Naive thymus-derived CD8-positive, alpha-beta T cell (primary cell): Measurements from ENCODE around the gene NFASC. TPM values are rescaled to one million over a fixed set of nuclear protein-coding genes. Genes with fewer than 3 reads are reported as not detected.

Experiments
- ATAC-seq, 2 donors: fragments of 150-1000 bp; cut with Tn5 transposase in 1 of 2; sonication (Bioruptor Pico), chemical (Tn5 transposase) in 1 of 2; 1 replicate in 1 of 2; 2 replicates in 1 of 2; pipeline ENCODE4 v1.10.0; 2021; ENCODE audit warnings: mild to moderate bottlenecking in 2 of 2, moderate library complexity in 2 of 2
- POLR2A ChIA-PET: fragments of 350-600 bp; sonication (Branson Sonifier 250); formaldehyde crosslinking; loops from one replicate; lab custom pipeline; 2021; ENCODE audit warnings: antibody characterized with exemption; lab: Charles Lee
- DNase-seq, 10 donors: peaks; one replicate each; pipeline versions ENCODE4 v3.0.0 to v3.0.0-alpha.2; 2020 to 2022
- H3K27ac Mint-ChIP-seq, 10 donors: one replicate each; pipeline ENCODE4 v1.8.0; 2020 to 2022; ENCODE audit warnings: mild to moderate bottlenecking in 10 of 10, mixed read lengths in 10 of 10, moderate library complexity in 4 of 10, inconsistent platforms in 1 of 10
- H3K27me3 Mint-ChIP-seq, 5 donors: one replicate each; pipeline ENCODE4 v1.8.0; 2021 to 2022; ENCODE audit warnings: mixed read lengths in 5 of 5
- H3K36me3 Mint-ChIP-seq, 3 donors: one replicate each; pipeline ENCODE4 v1.8.0; 2020 to 2022; ENCODE audit warnings: mixed read lengths in 3 of 3, mild to moderate bottlenecking in 2 of 3, inconsistent platforms in 1 of 3
- H3K4me1 Mint-ChIP-seq, 4 donors: one replicate each; pipeline ENCODE4 v1.8.0; 2021 to 2022; ENCODE audit warnings: mixed read lengths in 4 of 4
- H3K4me3 Mint-ChIP-seq, 10 donors: one replicate each; pipeline ENCODE4 v1.8.0; 2020 to 2022; ENCODE audit warnings: mild to moderate bottlenecking in 10 of 10, mixed read lengths in 10 of 10, moderate library complexity in 6 of 10, inconsistent platforms in 1 of 10
- H3K9me3 Mint-ChIP-seq, 9 donors: one replicate each; pipeline ENCODE4 v1.8.0; 2020 to 2022; ENCODE audit warnings: mixed read lengths in 9 of 9, mild to moderate bottlenecking in 3 of 9, inconsistent platforms in 1 of 9, moderate library complexity in 1 of 9
- polyA plus RNA-seq, 3 donors: library from polyadenylated mRNA; unstranded; fragments of 300-500 nt; fragmentation: Illumina TruSeq; gene quantifications; one replicate each; pipeline ENCODE4 v1.2.3, GENCODE V29; 2021
- total RNA-seq, 8 experiments: library from RNA in 2 of 8; stranded (reverse) in 2 of 8; gene quantifications; one replicate each; pipeline ENCODE4 v1.2.3 and lab custom pipeline; 2021 to 2026

NFASC gene
- total and polyA plus RNA-seq, 5 experiments from 2014 or later = not detected

- H3K4me1 Mint-ChIP-seq = peaks cover 0 to 3% (median 0%) of the 10 kb centered on the region in 4 donors
- ATAC-seq (no peak), DNase-seq (no peak)
- H3K27ac Mint-ChIP-seq = no peak overlapping the region
- no peaks in the 10 kb centered on the region for H3K36me3 Mint-ChIP-seq
- H3K4me3 Mint-ChIP-seq = no peak overlapping the region
- H3K27me3 Mint-ChIP-seq = peaks cover 15 to 68% (median 41%) of the 10 kb centered on the region in 5 donors
- POLR2A ChIA-PET = no interaction called here
- peaks cover 0 to 3% (median 0%) of the 10 kb centered on the region in 9 donors for H3K9me3 Mint-ChIP-seq
Measured at GRCh38 chr1:205041001-205041715, 170.5 kb downstream of the NFASC start.

DNA sequence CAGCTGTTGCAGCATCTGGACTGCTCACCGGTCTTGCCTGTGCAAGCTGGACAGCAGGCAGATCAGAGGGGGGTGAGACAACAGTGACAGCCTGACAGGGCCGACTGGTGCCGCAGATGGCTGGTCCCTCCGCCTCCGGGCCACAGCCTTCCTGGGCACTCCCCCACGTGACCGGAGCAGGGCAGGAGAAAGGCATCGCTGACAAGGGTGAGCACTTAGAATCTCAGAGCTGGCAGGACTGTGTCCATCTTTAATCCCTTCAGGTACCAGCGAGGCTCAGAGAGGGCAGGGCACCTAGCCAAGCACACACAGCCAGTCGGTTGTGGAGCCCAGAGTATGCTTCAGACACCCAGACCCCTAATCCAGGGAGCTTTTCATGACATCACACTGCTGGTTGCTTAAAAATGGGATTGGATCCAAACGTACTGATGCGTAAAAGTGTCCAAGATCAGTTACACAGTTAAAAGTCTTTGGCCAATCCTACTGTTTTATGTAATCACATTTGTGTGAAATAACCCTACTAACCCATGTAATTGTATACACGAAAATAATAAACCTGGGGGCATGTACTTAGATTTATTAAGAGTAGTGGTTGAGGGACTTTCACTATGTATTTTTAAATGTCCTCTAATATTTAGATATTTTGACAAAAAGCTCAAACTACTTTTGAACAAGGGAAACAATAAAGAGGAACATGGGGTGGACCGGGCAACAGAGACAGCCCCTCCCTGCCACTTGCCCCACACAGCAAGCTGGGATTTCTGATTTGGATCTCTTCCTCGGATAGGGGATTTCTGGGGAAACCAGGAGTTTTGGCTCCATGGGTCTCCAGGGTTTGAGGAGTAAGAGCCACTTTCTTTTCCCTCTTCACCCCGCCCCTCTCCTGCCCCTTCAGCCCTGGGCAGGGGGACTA lies 171.6 kb downstream of the NFASC start:
- Mint-ChIP-seq H3K4me3 (no peak overlapping the region), H3K4me1 (peaks cover 0 to 3% (median 0%) of the 10 kb centered on the region in 4 donors), H3K27ac (no peak overlapping the region), H3K27me3 (peaks cover 15 to 61% (median 39%) of the 10 kb centered on the region in 5 donors), H3K9me3 (peaks cover 0 to under 1% (median 0%) of the 10 kb centered on the region in 9 donors), H3K36me3 (no peaks in the 10 kb centered on the region)
- no peak for ATAC-seq
- POLR2A ChIA-PET = no interaction called here
- no peak for DNase-seq

GRCh38 chr1:205042911-205043806 lies 172.5 kb downstream of the NFASC start, which contains the start of gene CNTN2:
TSS of gene CNTN2 (plus strand) at chr1:205043212. CDS start at chr1:205053186, 9,974 bp downstream.
- Mint-ChIP-seq H3K4me1 (peaks cover 0 to 3% (median 0%) of the 10 kb centered on the region in 4 donors), H3K36me3 (no peaks in the 10 kb centered on the region), H3K4me3 (no peak within 1 kb of the TSS), H3K9me3 (no peaks in the 10 kb centered on the region), H3K27me3 (peaks cover 15 to 66% (median 39%) of the 10 kb centered on the region in 5 donors), H3K27ac (no peak within 1 kb of the TSS)
- DNase-seq (no peak), ATAC-seq (no peak)
- POLR2A ChIA-PET = no interaction called here

DNA sequence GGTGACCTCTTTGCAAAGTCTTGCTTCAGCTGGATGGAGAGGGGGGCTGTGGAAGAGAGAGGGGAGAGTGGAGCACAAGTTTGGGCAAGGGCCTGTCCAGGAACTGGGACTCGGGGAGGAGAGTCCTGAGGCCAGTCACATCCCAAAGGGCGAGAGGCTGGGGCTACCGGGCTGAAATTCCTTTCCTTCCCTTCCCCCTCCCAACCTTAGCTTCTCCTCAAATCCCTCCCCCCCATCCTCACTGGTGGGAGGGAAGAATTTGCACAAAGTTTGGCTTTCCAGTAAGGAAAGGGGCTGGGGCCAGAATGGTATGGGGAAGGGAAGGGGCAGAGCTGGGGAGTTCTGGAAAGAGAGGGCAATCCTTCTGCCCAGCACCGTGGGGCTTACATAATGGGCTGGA lies 173.2 kb downstream of the NFASC start:
- Mint-ChIP-seq H3K9me3 (no peaks in the 10 kb centered on the region), H3K27me3 (peaks cover 15 to 66% (median 43%) of the 10 kb centered on the region in 5 donors), H3K4me3 (no peak overlapping the region), H3K27ac (no peak overlapping the region), H3K4me1 (peaks cover 0 to 3% (median 0%) of the 10 kb centered on the region in 4 donors), H3K36me3 (no peaks in the 10 kb centered on the region)
- DNase-seq = no peak
- ATAC-seq = no peak
- POLR2A ChIA-PET = no interaction called here

DNA sequence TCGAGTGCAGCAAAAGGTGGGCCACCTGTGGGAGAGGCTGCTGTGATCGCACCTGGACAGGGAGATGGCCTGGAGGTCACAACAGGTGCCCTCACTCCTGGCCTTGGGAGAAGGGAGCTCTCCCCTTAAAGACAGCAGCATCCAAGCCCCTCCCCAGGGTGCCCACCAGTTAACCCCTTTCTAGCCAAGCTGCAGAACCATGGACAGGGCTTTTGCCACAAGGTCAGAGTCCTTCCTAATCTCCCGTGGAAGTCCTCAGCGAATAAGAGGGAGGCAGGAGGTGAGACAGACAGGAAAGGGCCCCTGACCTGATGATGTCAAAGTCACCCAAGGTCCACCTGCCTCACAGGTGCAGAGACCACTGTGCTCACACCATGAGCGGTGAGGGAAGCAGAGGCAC lies 174.1 kb downstream of the NFASC start:
- H3K36me3 Mint-ChIP-seq = no peaks in the 10 kb centered on the region
- H3K9me3 Mint-ChIP-seq = no peaks in the 10 kb centered on the region
- no peak overlapping the region for H3K4me3 Mint-ChIP-seq
- DNase-seq (no peak), ATAC-seq (no peak)
- POLR2A ChIA-PET = no interaction called here
- no peak overlapping the region for H3K27ac Mint-ChIP-seq
- peaks cover 15 to 64% (median 41%) of the 10 kb centered on the region in 5 donors for H3K27me3 Mint-ChIP-seq
- H3K4me1 Mint-ChIP-seq = peaks cover 0 to 3% (median 0%) of the 10 kb centered on the region in 4 donors

- H3K4me1 Mint-ChIP-seq = peaks cover 0 to 3% (median 0%) of the 10 kb centered on the region in 4 donors
- DNase-seq (no peak), ATAC-seq (no peak)
- H3K9me3 Mint-ChIP-seq = no peaks in the 10 kb centered on the region
- no peak overlapping the region for H3K27ac Mint-ChIP-seq
- H3K36me3 Mint-ChIP-seq = no peaks in the 10 kb centered on the region
- POLR2A ChIA-PET = no interaction called here
- H3K4me3 Mint-ChIP-seq = no peak overlapping the region
- peaks cover 13 to 60% (median 37%) of the 10 kb centered on the region in 5 donors for H3K27me3 Mint-ChIP-seq
Measured at GRCh38 chr1:205045146-205045545, 174.5 kb downstream of the NFASC start.

- ATAC-seq (no peak), DNase-seq (no peak)
- Mint-ChIP-seq H3K36me3 (no peaks in the 10 kb centered on the region), H3K27ac (no peak overlapping the region), H3K4me1 (peaks cover 0 to 3% (median 0%) of the 10 kb centered on the region in 4 donors), H3K4me3 (no peak overlapping the region), H3K9me3 (no peaks in the 10 kb centered on the region), H3K27me3 (peaks cover 6 to 46% (median 26%) of the 10 kb centered on the region in 5 donors)
- POLR2A ChIA-PET = no interaction called here
Measured at GRCh38 chr1:205046870-205047269, 176.2 kb downstream of the NFASC start.

DNA sequence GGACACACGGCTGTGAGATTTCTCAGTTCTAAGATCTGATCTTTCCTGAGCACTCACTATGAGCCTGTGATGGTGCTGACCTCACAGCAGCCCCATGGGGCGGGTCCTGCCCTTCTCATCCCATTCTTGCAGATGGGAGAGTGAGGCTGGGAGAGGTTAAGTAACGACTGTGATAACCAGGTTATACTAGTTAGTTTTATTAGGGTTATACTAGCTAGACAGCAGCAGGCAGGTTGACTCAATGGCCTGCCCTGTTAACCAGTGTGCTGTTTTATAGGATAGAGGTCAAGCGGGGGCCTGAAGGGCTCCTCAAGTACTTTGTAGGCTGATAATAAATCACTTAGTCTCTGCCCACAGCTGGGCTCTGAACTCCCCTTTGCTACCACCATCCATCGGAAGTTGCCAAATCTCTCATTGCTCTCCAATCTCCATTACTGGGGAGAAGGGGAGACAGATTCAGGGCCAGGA lies 177.1 kb downstream of the NFASC start:
- H3K27ac Mint-ChIP-seq = no peak overlapping the region
- ATAC-seq (no peak), DNase-seq (no peak)
- H3K4me1 Mint-ChIP-seq = peaks cover 0 to 3% (median 0%) of the 10 kb centered on the region in 4 donors
- H3K27me3 Mint-ChIP-seq = peaks cover 6 to 36% (median 23%) of the 10 kb centered on the region in 5 donors
- H3K9me3 Mint-ChIP-seq = no peaks in the 10 kb centered on the region
- no peak overlapping the region for H3K4me3 Mint-ChIP-seq
- POLR2A ChIA-PET = no interaction called here
- H3K36me3 Mint-ChIP-seq = no peaks in the 10 kb centered on the region

- Mint-ChIP-seq H3K27ac (no peak overlapping the region), H3K9me3 (no peaks in the 10 kb centered on the region), H3K36me3 (no peaks in the 10 kb centered on the region), H3K4me3 (no peak overlapping the region), H3K27me3 (peaks cover 6 to 36% (median 23%) of the 10 kb centered on the region in 5 donors), H3K4me1 (peaks cover 0 to 3% (median 0%) of the 10 kb centered on the region in 4 donors)
- no peak for DNase-seq
- POLR2A ChIA-PET = no interaction called here
- ATAC-seq = no peak
Measured at GRCh38 chr1:205048382-205048781, 177.7 kb downstream of the NFASC start.

- POLR2A ChIA-PET = no interaction called here
- no peak overlapping the region for H3K27ac Mint-ChIP-seq
- no peaks in the 10 kb centered on the region for H3K36me3 Mint-ChIP-seq
- no peaks in the 10 kb centered on the region for H3K9me3 Mint-ChIP-seq
- peaks cover 6 to 30% (median 18%) of the 10 kb centered on the region in 5 donors for H3K27me3 Mint-ChIP-seq
- DNase-seq (no peak), ATAC-seq (no peak)
- peaks cover 0 to 3% (median 0%) of the 10 kb centered on the region in 4 donors for H3K4me1 Mint-ChIP-seq
- H3K4me3 Mint-ChIP-seq = no peak overlapping the region
Measured at GRCh38 chr1:205049479-205049878, 178.8 kb downstream of the NFASC start.

DNA sequence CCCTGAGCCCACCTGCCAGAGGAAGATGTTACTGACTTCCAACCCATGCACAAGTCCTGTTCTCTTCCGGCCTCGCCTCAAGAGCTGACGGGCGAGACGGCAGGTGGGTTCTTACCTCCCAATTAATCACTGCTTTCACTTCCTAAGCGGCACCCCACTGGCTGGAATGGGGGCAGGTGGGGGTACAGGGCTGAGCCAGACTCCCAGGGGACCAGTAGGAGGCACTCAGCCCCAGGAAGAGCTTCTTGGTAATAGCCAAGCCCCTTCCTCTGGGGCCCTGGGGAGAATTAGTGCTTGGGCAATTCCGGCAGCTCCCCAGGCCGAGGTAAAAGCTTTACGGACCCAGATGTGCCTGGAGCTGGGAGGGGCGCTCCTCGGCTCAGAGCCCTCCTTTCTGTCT lies 182.0 kb downstream of the NFASC start:
- H3K4me3 Mint-ChIP-seq = no peak overlapping the region
- no peaks in the 10 kb centered on the region for H3K36me3 Mint-ChIP-seq
- DNase-seq (no peak), ATAC-seq (no peak)
- peaks cover 0 to 12% (median 1%) of the 10 kb centered on the region in 5 donors for H3K27me3 Mint-ChIP-seq
- POLR2A ChIA-PET = no interaction called here
- H3K9me3 Mint-ChIP-seq = no peaks in the 10 kb centered on the region
- H3K27ac Mint-ChIP-seq = no peak overlapping the region
- H3K4me1 Mint-ChIP-seq = no peaks in the 10 kb centered on the region

DNA sequence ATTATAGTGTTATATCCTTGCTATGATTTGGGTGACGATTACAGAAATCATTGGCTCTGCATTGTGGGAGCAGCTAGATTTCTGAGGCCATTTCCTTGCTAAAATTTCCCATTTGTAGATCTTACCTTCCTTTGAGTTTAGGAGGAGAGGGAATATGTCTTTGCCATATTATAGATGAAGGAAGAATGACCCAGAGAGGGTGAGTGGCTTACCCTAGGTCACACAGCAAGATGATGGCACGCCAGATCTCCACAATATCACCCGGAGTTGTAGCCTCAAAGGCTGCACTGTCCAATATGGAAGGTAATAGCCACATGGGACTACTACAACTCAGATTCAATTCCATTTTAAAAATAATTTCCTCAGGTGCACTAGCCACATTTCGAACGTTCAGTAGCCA lies 182.6 kb downstream of the NFASC start:
- POLR2A ChIA-PET = no interaction called here
- Mint-ChIP-seq H3K27me3 (peaks cover 0 to 11% (median 1%) of the 10 kb centered on the region in 5 donors), H3K4me3 (no peak overlapping the region), H3K36me3 (no peaks in the 10 kb centered on the region), H3K4me1 (no peaks in the 10 kb centered on the region), H3K27ac (no peak overlapping the region), H3K9me3 (no peaks in the 10 kb centered on the region)
- ATAC-seq (no peak), DNase-seq (no peak)
